Measurements from ENCODE around the gene APCS. TPM values are rescaled to one million over a fixed set of nuclear protein-coding genes. Genes with fewer than 3 reads are reported as not detected.

APCS gene, protein sequence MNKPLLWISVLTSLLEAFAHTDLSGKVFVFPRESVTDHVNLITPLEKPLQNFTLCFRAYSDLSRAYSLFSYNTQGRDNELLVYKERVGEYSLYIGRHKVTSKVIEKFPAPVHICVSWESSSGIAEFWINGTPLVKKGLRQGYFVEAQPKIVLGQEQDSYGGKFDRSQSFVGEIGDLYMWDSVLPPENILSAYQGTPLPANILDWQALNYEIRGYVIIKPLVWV
- not detected for total RNA-seq

DNA sequence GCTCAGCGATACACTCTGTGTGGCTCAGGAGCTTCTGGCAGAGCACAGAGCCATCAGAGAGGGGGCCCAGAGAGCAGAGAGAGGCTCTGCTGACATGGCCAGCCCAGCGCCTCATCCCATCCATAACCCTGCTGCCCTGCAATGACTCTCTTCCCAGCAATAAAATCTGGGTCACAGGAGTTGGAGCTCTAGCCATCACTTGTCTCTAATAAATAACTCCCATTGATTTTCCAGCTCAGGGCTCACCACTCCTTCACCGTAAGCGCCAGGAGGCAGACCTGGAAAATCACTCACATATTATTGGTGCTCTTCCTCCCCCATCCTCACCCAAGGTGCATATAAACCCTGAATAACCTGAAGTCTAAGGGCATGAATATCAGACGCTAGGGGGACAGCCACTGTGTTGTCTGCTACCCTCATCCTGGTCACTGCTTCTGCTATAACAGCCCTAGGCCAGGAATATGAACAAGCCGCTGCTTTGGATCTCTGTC is at the start of gene APCS:
TSS of gene APCS (plus strand) at position 366 of the 491 bp plus-strand sequence. CDS start at position 462, 96 bp downstream.
- no peak for DNase-seq (ENCODE audit: low spot score in 2 of 2)
- TF ChIP-seq, protein P1, sequence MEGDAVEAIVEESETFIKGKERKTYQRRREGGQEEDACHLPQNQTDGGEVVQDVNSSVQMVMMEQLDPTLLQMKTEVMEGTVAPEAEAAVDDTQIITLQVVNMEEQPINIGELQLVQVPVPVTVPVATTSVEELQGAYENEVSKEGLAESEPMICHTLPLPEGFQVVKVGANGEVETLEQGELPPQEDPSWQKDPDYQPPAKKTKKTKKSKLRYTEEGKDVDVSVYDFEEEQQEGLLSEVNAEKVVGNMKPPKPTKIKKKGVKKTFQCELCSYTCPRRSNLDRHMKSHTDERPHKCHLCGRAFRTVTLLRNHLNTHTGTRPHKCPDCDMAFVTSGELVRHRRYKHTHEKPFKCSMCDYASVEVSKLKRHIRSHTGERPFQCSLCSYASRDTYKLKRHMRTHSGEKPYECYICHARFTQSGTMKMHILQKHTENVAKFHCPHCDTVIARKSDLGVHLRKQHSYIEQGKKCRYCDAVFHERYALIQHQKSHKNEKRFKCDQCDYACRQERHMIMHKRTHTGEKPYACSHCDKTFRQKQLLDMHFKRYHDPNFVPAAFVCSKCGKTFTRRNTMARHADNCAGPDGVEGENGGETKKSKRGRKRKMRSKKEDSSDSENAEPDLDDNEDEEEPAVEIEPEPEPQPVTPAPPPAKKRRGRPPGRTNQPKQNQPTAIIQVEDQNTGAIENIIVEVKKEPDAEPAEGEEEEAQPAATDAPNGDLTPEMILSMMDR (IDR thresholded peaks at IDR 0.05): no peak
- intact Hi-C loops (cut with DNase I): no loop called here
- H3K4me1 ChIP-seq: no peaks in the 10 kb centered on the region
- H3K4me3 ChIP-seq: no peak within 1 kb of the TSS
- no peaks in the 10 kb centered on the region for H3K27me3 ChIP-seq
- H3K36me3 ChIP-seq: no peaks in the 10 kb centered on the region
- H3K27ac ChIP-seq: no peak within 1 kb of the TSS
- no peaks in the 10 kb centered on the region for H3K9me3 ChIP-seq

- Histone ChIP-seq H3K4me3 (no peak overlapping the region), H3K4me1 (no peaks in the 10 kb centered on the region), H3K27me3 (no peaks in the 10 kb centered on the region), H3K27ac (no peak overlapping the region), H3K36me3 (no peaks in the 10 kb centered on the region), H3K9me3 (no peaks in the 10 kb centered on the region)
- TF ChIP-seq, protein P1 (IDR thresholded peaks at IDR 0.05): no peak
- no peak for DNase-seq (ENCODE audit: low spot score in 2 of 2)
- intact Hi-C loops (cut with DNase I): no loop called here
These were observed 39.5 kb upstream of the APCS start for GRCh38 chr1:159548126-159548525.

DNA sequence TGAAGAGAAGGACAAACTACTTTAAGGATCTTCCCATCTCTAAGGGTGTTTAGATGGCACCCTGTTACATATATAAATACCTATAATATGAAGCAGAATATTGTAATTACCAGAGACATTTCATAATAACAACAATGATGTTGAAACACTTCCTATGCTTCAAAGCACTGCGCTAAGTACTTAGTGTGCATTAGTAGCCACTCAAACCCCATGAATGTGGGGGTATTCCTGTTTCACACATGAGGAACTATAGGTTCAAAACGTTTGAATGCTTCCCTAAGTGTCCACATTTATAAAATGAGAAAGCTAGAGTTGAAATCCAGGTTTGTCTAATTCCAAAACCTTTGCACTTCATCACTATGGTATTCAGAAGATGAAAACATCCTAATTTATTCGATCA is 33.4 kb upstream of the APCS start:
- Histone ChIP-seq H3K4me1 (no peaks in the 10 kb centered on the region), H3K9me3 (no peaks in the 10 kb centered on the region), H3K4me3 (no peak overlapping the region), H3K27me3 (no peaks in the 10 kb centered on the region), H3K36me3 (no peaks in the 10 kb centered on the region), H3K27ac (no peak overlapping the region)
- intact Hi-C loops (cut with DNase I): no loop called here
- TF ChIP-seq, protein P1 (IDR thresholded peaks at IDR 0.05): no peak
- no peak for DNase-seq (ENCODE audit: low spot score in 2 of 2)

GRCh38 chr1:159554696-159555095 is 32.9 kb upstream of the APCS start:
- Histone ChIP-seq H3K27me3 (no peaks in the 10 kb centered on the region), H3K36me3 (no peaks in the 10 kb centered on the region), H3K9me3 (no peaks in the 10 kb centered on the region), H3K27ac (no peak overlapping the region), H3K4me1 (no peaks in the 10 kb centered on the region), H3K4me3 (no peak overlapping the region)
- DNase-seq (ENCODE audit: low spot score in 2 of 2): no peak
- intact Hi-C loops (cut with DNase I): no loop called here
- TF ChIP-seq, protein P1 (IDR thresholded peaks at IDR 0.05): no peak

DNA sequence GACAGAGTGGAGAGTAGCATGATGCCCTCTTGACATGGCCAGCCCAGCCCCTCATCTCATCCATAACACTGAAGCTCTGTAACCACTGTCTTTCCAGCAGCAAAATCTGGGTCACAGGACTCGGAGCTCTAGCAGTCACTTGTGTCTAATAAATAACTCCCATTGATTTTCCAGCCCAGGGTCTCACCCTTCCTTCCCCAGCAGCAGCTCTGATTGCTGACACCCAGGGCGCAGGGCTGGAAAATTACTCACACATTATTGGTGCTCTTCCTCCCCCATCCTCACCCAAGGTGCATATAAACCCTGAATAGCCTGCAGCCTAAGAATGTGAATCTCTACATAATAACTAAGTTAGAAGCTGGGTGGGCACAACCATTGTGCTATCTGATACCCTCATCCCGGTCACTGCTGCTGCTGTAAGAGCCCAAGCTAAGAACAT is 30.7 kb upstream of the APCS start:
- H3K36me3 ChIP-seq: no peaks in the 10 kb centered on the region
- no peaks in the 10 kb centered on the region for H3K27me3 ChIP-seq
- no peaks in the 10 kb centered on the region for H3K4me1 ChIP-seq
- H3K27ac ChIP-seq: no peak overlapping the region
- H3K4me3 ChIP-seq: no peak overlapping the region
- TF ChIP-seq, protein P1 (IDR thresholded peaks at IDR 0.05): no peak
- DNase-seq (ENCODE audit: low spot score in 2 of 2): no peak
- no peaks in the 10 kb centered on the region for H3K9me3 ChIP-seq
- intact Hi-C loops (cut with DNase I): no loop called here

All from ascending aorta (tissue), 2 donors.